ENCODE measurements around the gene NPAS4.

Gene NPAS4

GRCh38 chr11:66443602-66444001 is 22.8 kb downstream of the NPAS4 start:
- TF ChIP-seq CTCF (IDR thresholded peaks at IDR 0.05; ENCODE audit: low read length, missing control alignments): no peak
- H3K4me3 ChIP-seq (replicated peaks; ENCODE audit: low read depth, low read length): no peak overlapping the region
- DNase-seq (ENCODE audit: low read depth): peak; percentile 68

- no peak overlapping the region for H3K4me3 ChIP-seq (replicated peaks; ENCODE audit: low read depth, low read length)
- TF ChIP-seq CTCF (IDR thresholded peaks at IDR 0.05; ENCODE audit: low read length, missing control alignments): no peak
- DNase-seq (ENCODE audit: low read depth): no peak
Measured at GRCh38 chr11:66447012-66447411, 26.2 kb downstream of the NPAS4 start.

GRCh38 chr11:66448523-66448922 is 27.7 kb downstream of the NPAS4 start:
- no peak overlapping the region for H3K4me3 ChIP-seq (replicated peaks; ENCODE audit: low read depth, low read length)
- TF ChIP-seq CTCF (IDR thresholded peaks at IDR 0.05; ENCODE audit: low read length, missing control alignments): no peak

GRCh38 chr11:66450560-66450959 is 29.7 kb downstream of the NPAS4 start:
- TF ChIP-seq CTCF (IDR thresholded peaks at IDR 0.05; ENCODE audit: low read length, missing control alignments): no peak
- DNase-seq (ENCODE audit: low read depth): no peak
- no peak overlapping the region for H3K4me3 ChIP-seq (replicated peaks; ENCODE audit: low read depth, low read length)

More at GRCh38 chr11:66448523-66448922, 27.7 kb downstream of the NPAS4 start:
- no peak for DNase-seq (ENCODE audit: low read depth)

- H3K4me3 ChIP-seq (replicated peaks; ENCODE audit: low read depth, low read length): no peak overlapping the region
- DNase-seq (ENCODE audit: low read depth): no peak
- TF ChIP-seq CTCF (IDR thresholded peaks at IDR 0.05; ENCODE audit: low read length, missing control alignments): no peak
Measured at GRCh38 chr11:66451663-66452062, 30.8 kb downstream of the NPAS4 start.

- no peak for DNase-seq (ENCODE audit: low read depth)
Measured at GRCh38 chr11:66454247-66454646, 33.4 kb downstream of the NPAS4 start.

More at GRCh38 chr11:66454247-66454646, 33.4 kb downstream of the NPAS4 start:
- H3K4me3 ChIP-seq (replicated peaks; ENCODE audit: low read depth, low read length): no peak overlapping the region
- no peak for TF ChIP-seq CTCF (IDR thresholded peaks at IDR 0.05; ENCODE audit: low read length, missing control alignments)

All from fibroblast of pulmonary artery (primary cell).